A549 treated with ZK216348 at 1 μM for 4 hours (cell line): ENCODE data around the gene ZNF771. TPM values are rescaled to one million over a fixed set of nuclear protein-coding genes. Genes with fewer than 3 reads are reported as not detected.

Experiments
- total RNA-seq: library from RNA; stranded (reverse); fragments of 200-300 nt; extraction: Qiagen RNA extraction; gene quantifications from 5 replicates; pipeline ENCODE4 v1.2.3, GENCODE V29; 2022; ENCODE audit warnings: low read depth

Gene ZNF771
- total RNA-seq, result 2.9 to 6.7 TPM (median 6.1 TPM) in 5 replicates

DNA sequence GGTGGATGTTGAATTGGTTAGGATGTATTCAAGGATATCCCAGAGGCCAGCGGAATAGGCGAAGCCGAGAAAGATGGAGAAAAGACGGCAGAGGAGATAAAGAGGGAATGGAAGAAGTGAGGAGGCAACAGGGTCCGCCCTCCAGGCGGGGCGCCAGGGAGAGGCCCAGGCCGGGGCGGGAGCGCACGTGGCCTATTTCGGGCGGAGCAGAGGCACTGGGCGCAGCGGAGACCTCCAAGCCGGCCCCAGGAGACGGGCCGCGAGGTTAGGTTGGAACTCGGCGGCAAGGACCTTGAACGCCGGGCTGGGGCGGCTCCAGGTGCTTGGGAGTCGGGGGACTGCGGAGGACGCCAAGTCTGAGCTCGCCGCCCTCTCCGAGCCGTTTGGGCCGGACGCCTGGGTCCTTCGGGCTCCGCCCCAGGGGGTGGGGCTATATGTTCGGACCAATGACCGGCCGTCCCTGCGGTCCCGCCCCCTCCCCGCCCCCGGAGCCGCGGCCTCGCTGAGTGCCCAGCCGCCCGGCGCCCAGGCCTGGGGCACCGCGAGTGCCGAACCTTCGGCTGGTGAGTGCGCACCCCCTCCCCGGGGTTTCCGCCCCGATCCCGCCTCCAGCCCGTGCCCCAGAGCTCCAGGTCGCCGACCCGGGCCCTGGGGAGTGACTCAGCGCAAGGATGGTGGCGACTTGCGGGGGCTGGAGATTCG is at the start of gene ZNF771:
Gene ZNF771, plus strand, starts transcription at position 505 of the 702 bp plus-strand sequence. CDS start 448 bp downstream, outside the sequence.

GRCh38 chr16:30370456-30371247 is 36.8 kb upstream of the ZNF771 start, which contains the start of gene TBC1D10B:
Gene TBC1D10B, minus strand, starts transcription at chr16:30370494. Its CDS starts 311 bp downstream, at chr16:30370183.

GRCh38 chr16:30374538-30374937 is 32.9 kb upstream of the ZNF771 start, which contains the start of gene MYL11:
Gene MYL11, plus strand, starts transcription at chr16:30374802. Its CDS starts 56 bp downstream, at chr16:30374858.

GRCh38 chr16:30382111-30382881 is 25.1 kb upstream of the ZNF771 start, which contains the start of gene SEPTIN1:
Gene SEPTIN1, minus strand, starts transcription at chr16:30382561. Its CDS starts 19 bp downstream, at chr16:30382542.

GRCh38 chr16:30395155-30395991 is 12.0 kb upstream of the ZNF771 start, which contains the start of gene ZNF48:
Gene ZNF48, plus strand, starts transcription at chr16:30395420. Its CDS starts 375 bp downstream, at chr16:30395795.

DNA sequence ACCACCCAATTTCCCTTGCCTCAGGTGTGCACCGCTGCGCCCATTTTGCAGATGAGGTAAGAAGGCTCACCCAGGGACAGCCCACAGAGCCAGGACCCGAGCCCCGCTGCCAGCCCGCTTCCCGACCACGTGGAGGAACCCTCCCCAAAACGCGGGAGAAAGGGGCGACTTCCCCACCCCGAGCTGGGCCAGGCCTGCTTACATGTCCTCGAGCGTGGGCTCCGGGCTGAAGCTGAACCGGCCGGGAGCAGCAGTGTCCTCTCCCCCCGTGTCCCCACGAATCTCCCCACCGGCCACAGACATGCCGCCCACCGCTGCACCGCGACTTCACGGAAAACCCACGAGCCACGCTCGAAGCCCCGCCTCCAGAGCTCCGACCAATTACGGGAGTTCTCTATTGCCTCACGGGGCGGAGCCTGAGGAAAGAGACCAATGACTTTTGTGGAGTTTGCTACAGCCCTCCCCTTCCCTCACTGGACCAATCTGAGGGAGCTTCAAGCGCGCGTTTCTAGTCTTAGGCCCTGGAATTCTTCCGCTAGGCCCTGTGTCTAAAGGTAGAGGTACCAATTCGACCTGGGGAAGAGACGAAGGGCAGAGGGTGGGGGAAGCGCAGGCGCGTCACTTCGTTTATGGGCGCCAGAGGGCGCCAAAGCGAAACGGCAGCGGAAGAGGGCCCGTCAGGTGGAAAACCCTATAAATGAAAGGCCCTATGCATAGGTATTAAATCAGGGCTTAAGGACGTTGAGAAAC is 22.4 kb downstream of the ZNF771 start, which contains the start of gene DCTPP1:
Gene DCTPP1, minus strand, starts transcription at position 353 of the 750 bp plus-strand sequence. Its CDS starts 50 bp downstream, at position 303.

GRCh38 chr16:30445408-30446202 is 38.2 kb downstream of the ZNF771 start, which contains the start of gene SEPHS2:
Gene SEPHS2, minus strand, starts transcription at chr16:30445874. Its CDS starts 147 bp downstream, at chr16:30445727.

Other genes starting within 250 kb of the ZNF771 start
- gene CORO1A, start 224.0 kb upstream of the ZNF771 start, total RNA-seq, result 2.7 to 5.1 TPM (median 3.0 TPM) in 5 replicates
- gene BOLA2B, start 213.9 kb upstream of the ZNF771 start, total RNA-seq, result 162 to 210 TPM (median 202 TPM) in 5 replicates
- gene SLX1A, start 213.7 kb upstream of the ZNF771 start, total RNA-seq, result 6.4 to 29.4 TPM (median 11.8 TPM) in 5 replicates
- 4.1 to 12.4 TPM (median 7.9 TPM) in 5 replicates for gene SULT1A3, start 208.4 kb upstream of the ZNF771 start, total RNA-seq
- gene NPIPB13, start 159.1 kb upstream of the ZNF771 start, total RNA-seq, result 0.62 to 3.6 TPM (median 2.0 TPM) in 5 replicates
- gene CD2BP2, start 52.3 kb upstream of the ZNF771 start, total RNA-seq, result 61.1 to 68.0 TPM (median 65.1 TPM) in 5 replicates
- 19.1 to 34.9 TPM (median 33.6 TPM) in 5 replicates for gene TBC1D10B, start 37.1 kb upstream of the ZNF771 start, total RNA-seq
- not detected in 5 replicates for gene MYL11, start 32.8 kb upstream of the ZNF771 start, total RNA-seq
- 1.9 to 2.3 TPM (median 2.2 TPM) in 5 replicates for gene SEPTIN1, start 25.0 kb upstream of the ZNF771 start, total RNA-seq
- gene ZNF48, start 12.2 kb upstream of the ZNF771 start, total RNA-seq, result 11.3 to 14.8 TPM (median 13.1 TPM) in 5 replicates
- 85.1 to 139 TPM (median 127 TPM) in 5 replicates for gene DCTPP1, start 22.4 kb downstream of the ZNF771 start, total RNA-seq
- gene SEPHS2, start 38.3 kb downstream of the ZNF771 start, total RNA-seq, result 47.5 to 50.9 TPM (median 48.1 TPM) in 5 replicates
- gene ITGAL, start 65.1 kb downstream of the ZNF771 start, total RNA-seq, result 0.15 to 0.32 TPM (median 0.20 TPM) in 3 of 5 replicates, not detected in the others
- 30.8 to 51.6 TPM (median 48.5 TPM) in 5 replicates for gene ZNF768, start 119.0 kb downstream of the ZNF771 start, total RNA-seq
- gene ZNF747, start 127.3 kb downstream of the ZNF771 start, total RNA-seq, result 2.7 to 4.7 TPM (median 4.1 TPM) in 5 replicates
- gene ZNF764, start 150.8 kb downstream of the ZNF771 start, total RNA-seq, result 3.1 to 7.0 TPM (median 5.5 TPM) in 5 replicates
- gene ZNF688, start 164.1 kb downstream of the ZNF771 start, total RNA-seq, result 6.1 to 12.0 TPM (median 7.0 TPM) in 5 replicates
- gene ZNF785, start 178.1 kb downstream of the ZNF771 start, total RNA-seq, result not detected in 5 replicates
- gene ZNF689, start 202.8 kb downstream of the ZNF771 start, total RNA-seq, result 7.7 to 9.6 TPM (median 8.6 TPM) in 5 replicates
- 17.0 to 26.6 TPM (median 23.2 TPM) in 5 replicates for gene PRR14, start 243.4 kb downstream of the ZNF771 start, total RNA-seq